ENCODE data around the gene HOXD13. TPM values are rescaled to one million over a fixed set of nuclear protein-coding genes. Genes with fewer than 3 reads are reported as not detected.

The HOXD13 gene
- total and polyA plus RNA-seq, 2 of the 13 experiments (the other 11 are each of a cell fraction or from before 2014, with no cell fraction given): not detected

- TF ChIP-seq UBTF (CRISPR knock-in tag; IDR thresholded peaks at IDR 0.05): peak; percentile 55; the same call in 1 of the 2 replicates
- peak; percentile 76; the same call in 1 of the 2 replicates for TF ChIP-seq NFATC3 (CRISPR knock-in tag; IDR thresholded peaks at IDR 0.05)
- TF ChIP-seq, protein P1, sequence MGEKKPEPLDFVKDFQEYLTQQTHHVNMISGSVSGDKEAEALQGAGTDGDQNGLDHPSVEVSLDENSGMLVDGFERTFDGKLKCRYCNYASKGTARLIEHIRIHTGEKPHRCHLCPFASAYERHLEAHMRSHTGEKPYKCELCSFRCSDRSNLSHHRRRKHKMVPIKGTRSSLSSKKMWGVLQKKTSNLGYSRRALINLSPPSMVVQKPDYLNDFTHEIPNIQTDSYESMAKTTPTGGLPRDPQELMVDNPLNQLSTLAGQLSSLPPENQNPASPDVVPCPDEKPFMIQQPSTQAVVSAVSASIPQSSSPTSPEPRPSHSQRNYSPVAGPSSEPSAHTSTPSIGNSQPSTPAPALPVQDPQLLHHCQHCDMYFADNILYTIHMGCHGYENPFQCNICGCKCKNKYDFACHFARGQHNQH (CRISPR knock-in tag; IDR thresholded peaks at IDR 0.05): peak; percentile 84; the same call in 1 of the 2 replicates
- peak; percentile 96 for TF ChIP-seq IKZF4 (CRISPR knock-in tag; IDR thresholded peaks at IDR 0.05; ENCODE audit: borderline replicate concordance, low read depth, not compliant biosample characterization)
- TF ChIP-seq ZBTB2 (CRISPR knock-in tag; IDR thresholded peaks at IDR 0.05; ENCODE audit: low read depth): no peak
- peak; percentile 91 for TF ChIP-seq ZSCAN31 (CRISPR knock-in tag; IDR thresholded peaks at IDR 0.05; ENCODE audit: low read depth)
- TF ChIP-seq SKI (IDR thresholded peaks at IDR 0.05; ENCODE audit: partially characterized antibody): peak; percentile 33
- 0 out of 2 replicates have a peak, but pooled peaks have one; percentile 44 for TF ChIP-seq HBP1 (CRISPR knock-in tag; IDR thresholded peaks at IDR 0.05; ENCODE audit: low read depth)
- peak; percentile 92 for TF ChIP-seq FOXC1 (CRISPR knock-in tag; IDR thresholded peaks at IDR 0.05; ENCODE audit: borderline replicate concordance)
- no peak for TF ChIP-seq KDM6A (CRISPR knock-in tag; IDR thresholded peaks at IDR 0.05; ENCODE audit: low read depth)
- TF ChIP-seq NR2C2 (CRISPR knock-in tag; IDR thresholded peaks at IDR 0.05; ENCODE audit: borderline replicate concordance): peak; percentile 49; the same call in 1 of the 2 replicates
- TF ChIP-seq ZNF230 (CRISPR knock-in tag; IDR thresholded peaks at IDR 0.05): peak; percentile 71
- TF ChIP-seq, protein P2, sequence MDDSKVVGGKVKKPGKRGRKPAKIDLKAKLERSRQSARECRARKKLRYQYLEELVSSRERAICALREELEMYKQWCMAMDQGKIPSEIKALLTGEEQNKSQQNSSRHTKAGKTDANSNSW (CRISPR knock-in tag; IDR thresholded peaks at IDR 0.05; ENCODE audit: borderline replicate concordance): peak; percentile 50; the same call in 1 of the 2 replicates
- TF ChIP-seq STAG1 (CRISPR knock-in tag; IDR thresholded peaks at IDR 0.05): peak; percentile 99
- peak; percentile 85 for TF ChIP-seq ZNF614 (CRISPR knock-in tag; IDR thresholded peaks at IDR 0.05; ENCODE audit: borderline replicate concordance)
- TF ChIP-seq ZSCAN12 (CRISPR knock-in tag; IDR thresholded peaks at IDR 0.05): no peak
- TF ChIP-seq EZH2 (conservative IDR thresholded peaks at IDR 0.05; ENCODE audit: low read depth, low read length): no peak
- peak; percentile 98 for TF ChIP-seq KDM2A (CRISPR knock-in tag; IDR thresholded peaks at IDR 0.05; ENCODE audit: borderline replicate concordance, low read depth)
- TF ChIP-seq U2AF2 (IDR thresholded peaks at IDR 0.05; ENCODE audit: low read depth, low read length): 0 out of 2 replicates have a peak, but pooled peaks have one; percentile 41
- 0 out of 2 replicates have a peak, but pooled peaks have one; percentile 5 for TF ChIP-seq MXD1 (CRISPR knock-in tag; IDR thresholded peaks at IDR 0.05)
- TF ChIP-seq KLF11 (CRISPR knock-in tag; IDR thresholded peaks at IDR 0.05): 0 out of 2 replicates have a peak, but pooled peaks have one; percentile 48
- no peak for TF ChIP-seq CC2D1A (CRISPR knock-in tag; IDR thresholded peaks at IDR 0.05)
Observed at GRCh38 chr2:176140513-176141317, 48.2 kb downstream of the HOXD13 start (continued).

Data from HepG2 (cell line).